ENCODE data around the gene TARDBP. TPM values are rescaled to one million over a fixed set of nuclear protein-coding genes. Genes with fewer than 3 reads are reported as not detected.

TARDBP gene
- total RNA-seq, 1 donor from 2014 or later: 117 TPM

DNA sequence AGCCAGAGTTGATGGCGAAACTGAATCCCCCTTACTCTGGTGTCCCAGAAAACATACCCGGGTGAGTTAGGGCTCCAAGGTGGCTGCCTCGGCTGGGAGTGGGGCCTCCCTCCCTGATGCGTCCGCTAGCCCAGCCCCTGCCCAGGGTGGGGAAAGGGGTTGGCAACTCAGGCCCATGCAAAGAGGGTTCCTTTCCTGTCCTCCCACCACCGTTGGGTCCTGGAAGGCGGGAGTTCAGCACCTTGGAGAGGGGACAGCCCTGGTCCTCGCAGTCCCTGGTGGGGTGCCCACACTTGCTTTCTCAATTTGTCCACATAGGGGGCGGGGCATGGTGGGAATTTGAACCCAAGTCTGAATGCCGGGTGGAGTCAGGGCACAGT, 41.3 kb downstream of the TARDBP start:
- peak; percentile 26 to 32 for ATAC-seq
- DNase-seq: peak; percentile 37
- TF ChIP-seq, protein P1, sequence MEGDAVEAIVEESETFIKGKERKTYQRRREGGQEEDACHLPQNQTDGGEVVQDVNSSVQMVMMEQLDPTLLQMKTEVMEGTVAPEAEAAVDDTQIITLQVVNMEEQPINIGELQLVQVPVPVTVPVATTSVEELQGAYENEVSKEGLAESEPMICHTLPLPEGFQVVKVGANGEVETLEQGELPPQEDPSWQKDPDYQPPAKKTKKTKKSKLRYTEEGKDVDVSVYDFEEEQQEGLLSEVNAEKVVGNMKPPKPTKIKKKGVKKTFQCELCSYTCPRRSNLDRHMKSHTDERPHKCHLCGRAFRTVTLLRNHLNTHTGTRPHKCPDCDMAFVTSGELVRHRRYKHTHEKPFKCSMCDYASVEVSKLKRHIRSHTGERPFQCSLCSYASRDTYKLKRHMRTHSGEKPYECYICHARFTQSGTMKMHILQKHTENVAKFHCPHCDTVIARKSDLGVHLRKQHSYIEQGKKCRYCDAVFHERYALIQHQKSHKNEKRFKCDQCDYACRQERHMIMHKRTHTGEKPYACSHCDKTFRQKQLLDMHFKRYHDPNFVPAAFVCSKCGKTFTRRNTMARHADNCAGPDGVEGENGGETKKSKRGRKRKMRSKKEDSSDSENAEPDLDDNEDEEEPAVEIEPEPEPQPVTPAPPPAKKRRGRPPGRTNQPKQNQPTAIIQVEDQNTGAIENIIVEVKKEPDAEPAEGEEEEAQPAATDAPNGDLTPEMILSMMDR (IDR thresholded peaks at IDR 0.05): no peak

GRCh38 chr1:11054181-11054580, 41.7 kb downstream of the TARDBP start:
- Histone ChIP-seq H3K27me3 (ENCODE audit: low read depth) (no peaks in the 10 kb centered on the region), H3K36me3 (peaks cover 27% of the 10 kb centered on the region), H3K9me3 (no peaks in the 10 kb centered on the region), H3K4me1 (peaks cover 9% of the 10 kb centered on the region), H3K4me3 (no peak overlapping the region), H3K27ac (no peak overlapping the region)
- TF ChIP-seq, protein P1 (IDR thresholded peaks at IDR 0.05): no peak
- no peak for ATAC-seq
- intact Hi-C loops (cut with DNase I): no loop called here
- peak; percentile 15 for DNase-seq

More for the DNA sequence above, 41.3 kb downstream of the TARDBP start:
- Histone ChIP-seq H3K36me3 (peaks cover 27% of the 10 kb centered on the region), H3K27me3 (ENCODE audit: low read depth) (no peaks in the 10 kb centered on the region), H3K27ac (no peak overlapping the region), H3K4me3 (no peak overlapping the region), H3K4me1 (peaks cover 5% of the 10 kb centered on the region), H3K9me3 (no peaks in the 10 kb centered on the region)
- intact Hi-C loops (cut with DNase I): no loop called here

DNA sequence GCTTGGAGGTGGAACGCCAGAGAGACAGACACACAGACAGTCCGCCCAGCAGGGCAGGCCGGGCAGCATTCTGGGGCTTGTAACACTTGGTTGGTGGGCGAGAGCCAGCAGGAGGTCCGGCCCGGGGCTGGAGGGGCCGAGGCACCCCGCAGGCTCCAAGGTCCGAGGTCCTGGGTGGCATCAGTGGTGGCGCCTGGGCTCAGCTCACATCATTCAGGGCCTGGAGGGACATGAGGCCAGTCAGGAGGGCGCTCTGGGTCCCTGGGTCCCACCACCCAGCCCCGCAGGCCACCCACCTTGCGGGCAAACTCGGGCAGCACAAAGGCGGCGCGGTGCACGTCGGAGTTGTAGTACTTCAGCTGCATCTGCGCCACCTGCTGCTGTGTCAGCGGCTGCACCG, 42.2 kb downstream of the TARDBP start:
- DNase-seq: peak; percentile 35
- Histone ChIP-seq H3K4me1 (peaks cover 11% of the 10 kb centered on the region), H3K4me3 (no peak overlapping the region), H3K9me3 (no peaks in the 10 kb centered on the region), H3K27me3 (ENCODE audit: low read depth) (no peaks in the 10 kb centered on the region), H3K27ac (no peak overlapping the region), H3K36me3 (peaks cover 27% of the 10 kb centered on the region)
- intact Hi-C loops (cut with DNase I): no loop called here
- no peak for ATAC-seq
- TF ChIP-seq, protein P1 (IDR thresholded peaks at IDR 0.05): no peak

DNA sequence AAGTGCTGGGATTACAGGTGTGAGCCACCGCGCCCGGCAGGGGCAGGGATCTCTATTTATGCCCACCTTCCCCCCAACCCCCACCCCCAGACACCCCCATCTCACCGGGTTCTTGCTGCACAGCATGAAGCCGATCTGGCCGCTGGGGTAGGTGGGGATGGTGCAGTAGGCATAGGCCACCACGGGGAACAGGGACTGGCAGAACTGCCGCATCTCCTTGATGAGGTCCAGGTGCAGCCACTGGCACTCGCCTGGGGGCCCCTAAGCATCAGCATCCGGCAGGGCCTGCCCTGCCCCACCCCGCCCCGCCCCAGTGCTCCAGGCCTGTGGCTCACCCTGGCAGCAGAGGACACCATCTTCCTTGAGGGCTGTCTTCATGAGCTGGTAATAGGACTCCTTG, 43.2 kb downstream of the TARDBP start:
- TF ChIP-seq, protein P1 (IDR thresholded peaks at IDR 0.05): no peak
- no peak overlapping the region for H3K27ac ChIP-seq
- H3K4me1 ChIP-seq: peaks cover 13% of the 10 kb centered on the region
- no peaks in the 10 kb centered on the region for H3K27me3 ChIP-seq (ENCODE audit: low read depth)
- H3K36me3 ChIP-seq: peaks cover 27% of the 10 kb centered on the region
- DNase-seq: no peak
- intact Hi-C loops (cut with DNase I): no loop called here
- ATAC-seq: no peak
- H3K4me3 ChIP-seq: no peak overlapping the region
- H3K9me3 ChIP-seq: no peaks in the 10 kb centered on the region

GRCh38 chr1:11056504-11056903, 44.0 kb downstream of the TARDBP start:
- H3K27me3 ChIP-seq (ENCODE audit: low read depth): no peaks in the 10 kb centered on the region
- no peak overlapping the region for H3K27ac ChIP-seq
- peak; percentile 19 for DNase-seq
- no peak overlapping the region for H3K4me3 ChIP-seq
- TF ChIP-seq, protein P1 (IDR thresholded peaks at IDR 0.05): no peak
- H3K9me3 ChIP-seq: no peaks in the 10 kb centered on the region
- peaks cover 21% of the 10 kb centered on the region for H3K4me1 ChIP-seq
- intact Hi-C loops (cut with DNase I): no loop called here
- peaks cover 27% of the 10 kb centered on the region for H3K36me3 ChIP-seq
- no peak for ATAC-seq

DNA sequence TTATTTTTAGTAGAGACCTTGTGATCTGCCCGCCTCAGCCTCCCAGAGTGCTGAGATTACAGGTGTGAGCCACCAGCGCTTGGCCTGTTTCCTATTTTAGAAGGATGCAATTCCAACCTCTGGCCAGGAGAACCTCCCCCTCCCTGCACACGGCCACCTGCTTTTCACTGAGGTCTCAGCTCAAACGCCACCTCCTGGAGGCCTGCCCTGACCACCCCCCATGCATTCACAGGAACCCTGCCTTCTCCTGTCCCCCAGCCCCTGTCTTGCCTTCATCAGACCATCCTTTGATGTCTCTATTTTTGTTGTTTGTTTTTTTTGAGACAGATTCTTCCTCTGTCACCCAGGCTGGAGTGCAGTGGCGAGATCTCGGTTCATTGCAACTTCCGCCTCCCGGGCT, 45.0 kb downstream of the TARDBP start:
- intact Hi-C loops (cut with DNase I): no loop called here
- no peaks in the 10 kb centered on the region for H3K27me3 ChIP-seq (ENCODE audit: low read depth)
- ATAC-seq (no peak), DNase-seq (no peak)
- no peak overlapping the region for H3K27ac ChIP-seq
- peaks cover 27% of the 10 kb centered on the region for H3K36me3 ChIP-seq
- H3K9me3 ChIP-seq: no peaks in the 10 kb centered on the region
- H3K4me3 ChIP-seq: no peak overlapping the region
- peaks cover 25% of the 10 kb centered on the region for H3K4me1 ChIP-seq
- TF ChIP-seq, protein P1 (IDR thresholded peaks at IDR 0.05): no peak
